NCI-H1105 treated with DMSO at 0.1 percent for 48 hours (cell line): ENCODE measurements around the gene STEAP1B.
"Not testable (repeated sequence)": the region's sequence is repeated elsewhere in the genome, so short reads cannot be mapped to it uniquely, and the experiment has no call there.

Experiments used
- DNase-seq: peaks from one replicate; lab custom pipeline; 2025; lab: John Stamatoyannopoulos, UW

The STEAP1B gene

DNA sequence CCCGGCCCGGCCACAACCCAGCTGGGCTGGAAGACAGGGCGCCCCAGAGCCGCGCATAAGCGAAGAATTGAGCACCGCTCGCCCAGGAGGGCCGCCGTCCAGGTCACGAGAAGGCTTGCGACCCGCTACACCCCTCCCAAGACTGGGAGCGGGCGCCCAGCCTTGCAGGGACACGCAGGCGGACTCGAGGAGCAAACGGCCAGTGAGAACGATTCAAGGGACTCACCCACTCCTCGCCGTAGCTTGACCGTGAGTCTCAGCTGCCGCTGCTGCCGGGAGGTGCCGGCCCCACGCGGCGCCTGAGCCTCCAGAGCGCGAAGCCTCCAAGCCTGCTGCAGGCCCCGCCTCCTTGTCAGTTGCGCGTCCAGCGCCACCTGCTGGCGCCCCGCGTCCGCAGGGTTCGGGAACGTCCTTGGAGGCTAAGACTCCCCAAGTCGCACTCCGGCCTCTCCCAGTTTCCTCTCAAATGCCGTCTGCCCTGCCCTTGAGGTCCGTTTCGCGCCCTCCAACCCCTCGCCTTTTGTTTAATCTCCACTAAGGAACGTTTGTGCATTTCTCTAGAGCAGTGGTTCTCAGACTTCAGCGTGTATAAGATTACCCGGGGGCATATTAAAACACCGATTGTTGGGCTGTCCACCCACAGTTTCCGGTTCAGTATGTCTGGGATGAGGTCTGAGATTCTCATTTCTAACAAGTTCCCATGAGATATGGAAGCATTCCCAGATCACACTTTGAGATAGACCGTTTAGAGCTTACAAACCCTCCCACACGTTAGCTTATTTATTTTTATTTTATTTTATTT, at the start of gene STEAP1B:
Gene STEAP1B (minus strand): TSS at position 301 of the 802 bp plus-strand sequence. CDS start 5,333 bp downstream, outside the sequence.
- not testable (repeated sequence) for DNase-seq

- no peak for DNase-seq
These were observed 49.1 kb upstream of the STEAP1B start for GRCh38 chr7:22549051-22549450.

DNA sequence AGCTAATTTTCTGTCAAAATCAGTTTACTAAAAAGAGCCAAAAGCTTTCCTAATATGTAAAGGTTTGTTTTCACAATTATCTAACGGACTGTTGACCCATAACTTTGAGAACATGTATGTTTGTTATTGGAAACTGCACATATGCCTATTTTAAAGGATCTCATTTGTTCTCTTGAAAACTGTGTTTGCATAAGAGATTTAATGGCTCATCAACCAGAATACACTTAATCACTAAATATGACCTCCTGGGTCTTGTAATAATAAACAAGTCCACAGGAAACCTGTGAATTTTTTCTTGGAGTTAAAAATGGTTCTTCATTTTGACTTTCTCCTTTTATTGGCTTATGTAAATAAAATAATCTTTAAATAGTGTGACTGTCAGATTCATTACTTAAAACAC, 48.3 kb upstream of the STEAP1B start:
- no peak for DNase-seq

- no peak for DNase-seq
These were observed 46.8 kb upstream of the STEAP1B start for GRCh38 chr7:22546769-22547168.

DNA sequence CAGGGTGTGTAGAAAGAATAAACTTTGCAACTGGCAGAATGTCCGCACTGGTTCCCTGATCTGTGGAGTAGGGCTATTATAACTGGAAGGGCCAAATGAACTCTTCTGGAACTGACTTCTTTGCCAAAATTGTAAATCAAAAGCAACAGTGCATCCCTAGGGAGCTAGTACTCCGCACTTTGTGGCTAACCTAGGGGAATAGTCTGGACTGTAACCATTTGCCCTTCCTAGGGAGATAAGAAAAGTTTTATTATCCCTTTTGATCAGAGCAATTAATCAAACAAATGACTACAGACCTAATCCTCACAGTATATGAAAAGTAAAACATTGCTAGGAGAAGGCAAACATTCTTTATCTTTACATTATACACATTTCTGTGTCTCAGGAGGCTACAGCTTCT, 45.5 kb upstream of the STEAP1B start:
- no peak for DNase-seq

GRCh38 chr7:22544245-22544644, 44.3 kb upstream of the STEAP1B start:
- no peak for DNase-seq

- no peak for DNase-seq
These were observed 43.2 kb upstream of the STEAP1B start for GRCh38 chr7:22543169-22543568.

DNA sequence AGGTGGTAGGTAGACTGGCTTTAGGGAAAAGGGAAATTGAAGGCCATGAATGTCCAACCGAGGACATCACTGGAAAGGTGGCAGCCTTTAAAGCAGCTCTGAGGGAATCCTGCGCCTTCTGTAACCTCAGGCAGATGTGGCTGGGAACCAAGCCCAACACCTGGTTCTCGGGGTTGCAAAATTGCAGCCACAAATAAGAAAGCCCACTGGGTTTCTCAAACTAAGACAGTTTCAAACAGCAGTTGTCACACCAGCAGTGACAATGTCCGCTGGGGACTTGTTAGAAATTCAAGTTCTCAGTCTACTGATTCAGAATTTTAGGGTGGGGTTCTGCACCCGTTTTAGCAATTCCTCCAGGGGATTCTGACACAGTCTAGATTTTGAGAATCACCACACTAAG, 42.7 kb upstream of the STEAP1B start:
- no peak for DNase-seq

- DNase-seq, result no peak
These were observed 42.3 kb upstream of the STEAP1B start for GRCh38 chr7:22542254-22542653.

- no peak for DNase-seq
These were observed 41.8 kb upstream of the STEAP1B start for GRCh38 chr7:22541789-22542188.

DNA sequence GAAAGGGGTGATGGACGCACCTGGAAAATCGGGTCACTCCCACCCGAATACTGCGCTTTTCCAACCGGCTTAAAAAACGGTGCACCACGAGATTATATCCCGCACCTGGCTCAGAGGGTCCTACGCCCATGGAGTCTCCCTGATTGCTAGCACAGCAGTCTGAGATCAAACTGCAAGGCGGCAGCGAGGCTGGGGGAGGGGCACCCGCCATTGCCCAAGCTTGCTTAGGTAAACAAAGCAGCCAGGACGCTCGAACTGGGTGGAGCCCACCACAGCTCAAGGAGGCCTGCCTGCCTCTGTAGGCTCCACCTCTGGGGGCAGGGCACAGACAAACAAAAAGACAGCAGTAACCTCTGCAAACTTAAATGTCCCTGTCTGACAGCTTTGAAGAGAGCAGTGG, 28.5 kb upstream of the STEAP1B start:
- not testable (repeated sequence) for DNase-seq

GRCh38 chr7:22524353-22524947, 24.5 kb upstream of the STEAP1B start:
- DNase-seq, result not testable (repeated sequence)

- peak; percentile 29 for DNase-seq
These were observed 23.7 kb upstream of the STEAP1B start for GRCh38 chr7:22523478-22524352.

GRCh38 chr7:22519560-22519959, 19.6 kb upstream of the STEAP1B start:
- not testable (repeated sequence) for DNase-seq

DNA sequence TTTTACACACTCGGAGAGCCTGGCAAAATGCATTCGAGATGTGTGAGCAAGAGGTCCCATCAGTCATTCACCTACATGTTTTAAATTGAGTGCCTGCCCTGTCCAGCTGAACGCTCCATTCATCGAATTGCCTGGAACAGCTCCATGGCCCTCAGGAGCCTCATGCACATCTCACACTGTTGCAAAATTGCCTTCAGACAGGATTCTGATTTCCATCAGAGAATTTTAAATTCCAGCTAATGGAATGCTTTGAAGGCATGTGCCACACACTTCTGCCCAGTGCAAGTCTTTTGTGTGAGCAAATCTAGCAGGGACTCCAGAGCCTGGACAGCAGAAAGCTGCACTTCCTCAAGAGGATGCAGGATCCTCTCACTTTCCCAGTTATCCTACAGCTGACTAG, 17.0 kb upstream of the STEAP1B start:
- not testable (repeated sequence) for DNase-seq

DNA sequence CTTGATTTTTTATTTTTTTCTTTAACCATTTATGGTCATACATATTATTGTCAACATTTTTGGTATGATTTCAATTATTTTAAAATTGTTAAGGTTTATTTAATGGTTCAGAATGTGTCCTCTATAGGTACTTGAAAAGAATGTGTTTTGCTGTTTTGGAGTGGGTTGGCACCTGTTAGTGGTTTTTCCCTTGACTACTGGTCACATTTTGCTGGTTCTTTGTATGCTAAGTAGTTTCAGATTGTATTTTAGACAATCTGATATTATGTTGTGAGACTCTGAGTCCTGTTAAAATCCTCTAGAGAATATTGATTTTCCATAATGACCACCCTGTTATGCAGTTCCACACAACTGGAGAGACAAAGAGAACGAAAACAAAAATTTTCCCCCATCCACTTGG, 15.0 kb upstream of the STEAP1B start:
- not testable (repeated sequence) for DNase-seq

GRCh38 chr7:22507320-22507719, 7.3 kb upstream of the STEAP1B start:
- DNase-seq, result not testable (repeated sequence)

DNA sequence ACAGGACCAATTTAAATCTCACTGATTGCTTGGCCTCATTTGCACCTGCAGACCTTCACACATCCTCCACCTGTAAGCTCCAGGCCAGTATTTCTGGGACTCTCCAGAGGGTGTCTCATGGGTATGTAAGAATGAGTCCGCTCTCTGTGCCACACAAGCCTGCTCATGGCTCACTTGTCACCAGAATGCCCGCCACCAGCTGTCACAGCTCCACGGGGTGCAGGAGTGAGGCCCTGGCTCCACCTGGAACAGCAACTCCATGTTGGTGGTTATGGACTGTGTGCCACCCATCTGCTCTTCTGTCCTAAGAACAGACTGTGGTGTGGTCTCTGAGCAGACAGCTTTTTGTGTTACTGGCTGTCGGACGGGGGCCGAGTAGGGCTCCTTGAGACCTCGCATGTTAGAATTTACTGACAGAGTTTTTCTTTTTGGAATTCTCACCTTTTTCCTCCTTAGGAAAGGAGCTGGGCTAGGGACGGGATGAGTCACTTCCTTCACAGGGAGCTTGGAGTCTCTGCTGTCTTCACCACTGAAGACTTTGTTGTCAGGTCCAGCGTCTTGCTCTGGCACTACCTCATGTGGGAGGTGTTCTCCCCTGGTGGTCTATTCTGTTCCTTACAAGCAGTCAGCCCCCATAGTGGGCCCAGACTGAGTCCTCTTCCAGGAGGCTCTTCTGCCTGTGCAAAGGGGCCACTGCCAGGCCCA, 6.5 kb upstream of the STEAP1B start:
- DNase-seq, result not testable (repeated sequence)

GRCh38 chr7:22504519-22504918, 4.5 kb upstream of the STEAP1B start:
- not testable (repeated sequence) for DNase-seq

DNA sequence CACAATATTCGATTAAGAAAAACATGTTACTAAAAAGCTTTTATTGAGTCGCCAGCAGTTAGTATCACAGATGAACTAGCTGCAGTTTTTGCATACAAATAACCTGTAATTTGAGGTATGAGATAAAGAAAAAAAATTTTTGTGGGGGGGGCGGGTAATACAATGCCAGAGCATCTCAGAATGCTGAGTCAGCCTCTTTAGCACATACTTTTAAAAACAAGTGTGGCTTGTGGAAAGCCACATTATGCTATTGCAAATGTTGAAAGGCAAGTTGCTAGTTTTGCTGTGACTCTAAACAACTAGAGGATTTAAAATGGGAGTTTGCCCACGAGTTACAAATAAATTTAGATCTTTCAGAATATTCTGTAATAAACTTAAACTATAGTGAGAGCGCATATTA, 2.1 kb upstream of the STEAP1B start:
- DNase-seq, result not testable (repeated sequence)

DNA sequence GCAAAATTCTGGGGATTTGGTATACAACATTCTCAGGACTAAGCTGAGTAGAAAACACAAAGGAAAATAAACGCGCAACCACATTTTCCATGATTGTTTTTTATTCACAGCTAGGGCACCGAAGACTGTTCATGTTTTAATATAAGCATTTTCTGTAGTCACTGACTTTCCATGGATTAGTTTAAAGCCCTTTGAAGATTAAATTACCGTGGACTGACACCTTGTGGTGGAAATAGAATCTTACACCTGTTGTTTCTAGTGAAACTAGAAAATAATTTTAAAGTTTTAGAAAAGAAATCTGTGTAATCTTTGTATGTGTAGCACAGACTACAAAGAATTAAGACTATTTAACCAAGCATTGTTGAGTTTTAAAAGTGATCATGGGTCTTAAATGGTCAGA, 1.3 kb upstream of the STEAP1B start:
- peak; percentile 39 for DNase-seq

DNA sequence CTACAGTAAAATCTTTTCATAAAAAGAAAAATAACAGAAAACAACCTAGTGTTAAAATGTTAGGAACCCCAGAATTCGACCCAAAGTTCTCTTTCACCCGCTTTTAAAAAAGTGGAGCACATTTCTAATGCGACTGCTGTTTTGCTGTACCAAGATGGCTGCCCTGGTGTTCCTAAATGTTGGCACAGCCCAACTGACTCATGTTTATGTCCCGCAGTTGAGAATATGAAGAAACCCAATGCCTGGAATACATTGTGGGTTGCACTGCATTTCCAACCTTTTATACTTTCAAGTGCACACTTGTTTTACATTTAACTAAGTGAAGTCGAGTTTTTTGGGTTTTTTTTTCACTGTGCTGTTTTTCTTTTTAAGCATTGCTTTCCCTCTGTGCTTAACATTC, 944 bp downstream of the STEAP1B start:
- DNase-seq, result no peak
